Ectodermal cell (in vitro differentiated cells): ENCODE results near the gene GRAMD1B.

Experiments used
- H3K27ac ChIP-seq: 2 replicates; pipeline ENCODE4 v1.7.0; 2013; ENCODE audit warnings: mild to moderate bottlenecking, low read depth, low read length; ENCODE audit not compliant: insufficient read depth, poor library complexity, severe bottlenecking
- H3K27me3 ChIP-seq: 2 replicates; pipeline ENCODE4 v1.7.0; 2013; ENCODE audit warnings: mild to moderate bottlenecking, low read length; ENCODE audit not compliant: insufficient read depth, control insufficient read depth, poor library complexity, severe bottlenecking
- H3K36me3 ChIP-seq: one replicate; pipeline ENCODE4 v1.7.0; 2013; ENCODE audit warnings: low read length; ENCODE audit not compliant: control insufficient read depth, insufficient read depth
- H3K4me1 ChIP-seq: one replicate; pipeline ENCODE4 v1.7.0; 2013; ENCODE audit warnings: low read length; ENCODE audit not compliant: control insufficient read depth, insufficient read depth
- H3K4me3 ChIP-seq: 2 replicates; pipeline ENCODE4 v1.7.0; 2013; ENCODE audit warnings: low read depth, low read length, control low read depth; ENCODE audit not compliant: insufficient read depth
- H3K9me3 ChIP-seq: 2 replicates; pipeline ENCODE4 v1.7.0; 2013; ENCODE audit warnings: mild to moderate bottlenecking, low read length, moderate library complexity; ENCODE audit not compliant: control insufficient read depth
- WGBS, 2 experiments: methylation state at CpG; one replicate each; pipeline ENCODE4 v1.1.7; 2013; ENCODE audit warnings: missing lambda C conversion rate in 2 of 2; 5-methylcytosine and 5-hydroxymethylcytosine counted together

Gene GRAMD1B

DNA sequence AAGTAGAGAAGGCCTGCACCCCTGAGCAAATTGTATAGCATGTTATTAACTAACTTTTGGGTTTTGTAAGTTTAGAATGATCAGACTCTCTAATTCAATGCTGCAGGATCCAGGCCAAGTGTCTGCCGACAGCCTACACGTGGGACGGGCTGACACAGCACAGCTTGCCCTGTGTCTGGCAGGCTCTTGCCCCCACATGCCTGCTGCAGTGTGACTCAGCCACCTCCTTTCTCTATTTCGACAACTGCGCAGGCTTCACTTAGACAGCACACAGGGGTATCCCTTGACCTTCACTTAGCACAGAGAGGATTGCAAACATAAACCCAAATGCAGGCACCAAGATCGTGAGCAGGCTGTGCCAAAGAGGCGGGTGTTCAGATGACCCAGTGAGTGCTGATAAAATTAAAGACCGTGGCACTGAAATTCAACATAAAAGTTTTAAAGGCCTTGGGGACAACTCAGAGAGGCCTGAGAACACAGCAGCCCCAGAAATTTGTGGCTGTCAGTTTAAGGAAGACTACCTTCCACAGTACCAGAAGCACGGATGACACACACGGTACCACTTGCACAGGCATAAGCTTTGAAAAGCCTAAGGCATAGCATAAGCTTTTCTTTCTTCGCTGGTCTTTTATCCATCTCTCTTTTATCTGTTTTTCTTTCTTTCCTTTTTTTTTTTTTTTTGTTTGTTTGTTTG is 186.6 kb downstream of the GRAMD1B start:
- Histone ChIP-seq H3K27ac (no peak overlapping the region), H3K27me3 (no peaks in the 10 kb centered on the region), H3K9me3 (no peaks in the 10 kb centered on the region), H3K36me3 (peaks cover 16% of the 10 kb centered on the region), H3K4me3 (no peak overlapping the region), H3K4me1 (no peaks in the 10 kb centered on the region)
- 93 to 94% methylated on average over 11 of the region's 11 CpGs for WGBS, 2 experiments

DNA sequence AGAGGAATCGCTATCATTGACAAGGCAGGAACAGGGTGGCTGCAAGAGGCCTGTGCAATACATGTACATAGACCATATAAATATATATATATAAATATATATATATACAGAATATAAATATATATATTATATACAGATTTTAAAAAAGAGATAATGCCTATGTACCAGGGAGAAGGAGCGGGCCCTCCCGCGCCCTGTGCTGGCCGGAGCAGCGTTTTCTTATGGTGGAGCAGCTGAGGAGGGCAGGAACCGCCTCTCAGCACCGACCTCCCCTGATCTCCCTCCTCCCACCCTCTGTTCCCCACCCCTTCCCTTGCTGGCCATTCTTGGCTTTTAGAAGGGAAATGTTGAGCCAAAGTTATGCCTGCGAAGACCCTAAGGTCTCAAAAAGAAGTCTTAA is 192.5 kb downstream of the GRAMD1B start:
- Histone ChIP-seq H3K4me3 (no peak overlapping the region), H3K4me1 (no peaks in the 10 kb centered on the region), H3K9me3 (no peaks in the 10 kb centered on the region), H3K27ac (no peak overlapping the region), H3K27me3 (no peaks in the 10 kb centered on the region), H3K36me3 (peaks cover 2% of the 10 kb centered on the region)
- 89 to 94% methylated on average over 9 of the region's 9 CpGs for WGBS, 2 experiments

DNA sequence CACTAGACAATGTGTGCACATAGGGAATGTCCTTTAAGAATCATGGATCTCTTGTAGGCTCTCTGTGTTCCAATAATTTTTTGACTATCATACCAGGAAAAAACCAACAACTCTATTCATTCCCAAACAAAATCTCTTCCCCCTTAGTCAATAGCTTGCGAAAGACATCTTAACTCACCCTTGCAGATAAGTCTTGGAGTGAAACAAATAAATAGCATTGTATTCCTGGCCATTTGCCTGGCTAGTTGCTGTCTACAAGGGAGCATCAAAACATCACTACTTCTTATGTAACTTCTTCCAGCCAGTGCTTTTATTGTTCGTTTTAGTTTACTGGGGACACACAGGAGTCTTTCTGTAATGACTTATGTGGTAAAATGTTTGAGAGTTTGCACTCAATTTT is 194.9 kb downstream of the GRAMD1B start:
- Histone ChIP-seq H3K27ac (no peak overlapping the region), H3K27me3 (no peaks in the 10 kb centered on the region), H3K4me1 (peaks cover 2% of the 10 kb centered on the region), H3K4me3 (no peak overlapping the region), H3K36me3 (no peaks in the 10 kb centered on the region), H3K9me3 (no peaks in the 10 kb centered on the region)
- 92 to 93% methylated on average over 2 of the region's 2 CpGs for WGBS, 2 experiments

DNA sequence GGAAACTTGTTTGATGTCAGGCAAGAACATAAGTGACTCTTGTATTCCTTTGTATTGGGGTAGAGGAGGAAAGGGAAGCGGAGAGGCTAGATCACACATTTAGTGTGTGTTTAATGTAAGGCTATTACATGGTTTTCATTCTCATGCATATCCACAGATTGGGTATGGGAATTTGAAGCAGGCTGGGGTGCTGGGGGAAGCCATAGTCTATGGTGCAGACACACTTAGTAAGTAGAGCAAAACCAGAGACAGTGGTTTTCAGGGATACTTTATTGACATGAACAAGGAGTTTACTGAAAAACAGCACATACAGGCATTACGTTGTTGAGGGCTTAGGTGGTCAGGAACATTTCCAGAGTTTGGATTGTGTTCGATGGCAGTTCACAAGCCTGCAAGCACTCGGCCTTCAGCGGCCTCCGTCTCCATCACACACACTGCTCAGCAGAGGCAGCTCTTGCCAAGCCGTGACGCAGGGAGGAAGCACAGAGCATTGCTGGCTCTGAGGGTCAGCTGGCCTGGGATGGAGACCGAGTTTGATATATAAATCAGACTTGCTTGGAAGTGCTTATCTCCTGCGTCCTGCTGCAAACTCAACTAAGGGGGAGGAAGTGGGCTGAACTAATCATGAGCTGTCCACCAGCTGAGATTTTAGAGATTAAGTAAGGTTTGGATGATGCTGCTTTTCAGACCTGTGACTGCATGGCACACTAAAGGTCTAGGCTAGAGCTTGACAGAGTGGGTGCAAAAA is 199.0 kb downstream of the GRAMD1B start:
- Histone ChIP-seq H3K4me3 (no peak overlapping the region), H3K27ac (no peak overlapping the region), H3K27me3 (no peaks in the 10 kb centered on the region), H3K9me3 (no peaks in the 10 kb centered on the region), H3K4me1 (peaks cover 2% of the 10 kb centered on the region), H3K36me3 (no peaks in the 10 kb centered on the region)
- 87% methylated on average over 10 of the region's 10 CpGs for WGBS, 2 experiments

DNA sequence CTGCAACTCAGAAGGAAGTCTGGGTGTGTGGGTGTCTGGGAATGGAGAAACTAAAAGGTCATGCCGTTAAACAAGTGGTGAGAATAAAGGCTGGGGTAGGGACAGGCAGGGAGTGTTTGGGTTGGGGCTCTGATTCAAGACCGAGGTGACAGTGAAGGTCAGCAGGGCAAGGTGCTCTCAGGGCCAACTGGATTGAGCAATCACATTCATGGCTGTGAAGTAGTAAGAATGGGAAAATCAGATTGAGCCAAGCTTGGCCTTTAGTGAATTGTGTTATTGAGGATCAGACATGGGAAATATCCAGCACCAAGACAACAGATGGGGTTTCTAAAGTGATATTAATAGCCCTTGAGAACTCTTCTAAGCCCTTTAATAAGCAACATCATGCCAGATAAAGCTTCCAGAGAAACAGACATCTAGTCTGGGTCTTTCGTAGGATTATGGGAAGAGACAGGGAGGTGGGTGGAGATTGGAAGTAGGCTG is 200.1 kb downstream of the GRAMD1B start:
- Histone ChIP-seq H3K9me3 (no peaks in the 10 kb centered on the region), H3K36me3 (no peaks in the 10 kb centered on the region), H3K27ac (no peak overlapping the region), H3K4me1 (peaks cover 2% of the 10 kb centered on the region), H3K27me3 (no peaks in the 10 kb centered on the region), H3K4me3 (no peak overlapping the region)
- WGBS, 2 experiments: 82 to 91% methylated on average over 2 to 3 of the region's 3 CpGs

DNA sequence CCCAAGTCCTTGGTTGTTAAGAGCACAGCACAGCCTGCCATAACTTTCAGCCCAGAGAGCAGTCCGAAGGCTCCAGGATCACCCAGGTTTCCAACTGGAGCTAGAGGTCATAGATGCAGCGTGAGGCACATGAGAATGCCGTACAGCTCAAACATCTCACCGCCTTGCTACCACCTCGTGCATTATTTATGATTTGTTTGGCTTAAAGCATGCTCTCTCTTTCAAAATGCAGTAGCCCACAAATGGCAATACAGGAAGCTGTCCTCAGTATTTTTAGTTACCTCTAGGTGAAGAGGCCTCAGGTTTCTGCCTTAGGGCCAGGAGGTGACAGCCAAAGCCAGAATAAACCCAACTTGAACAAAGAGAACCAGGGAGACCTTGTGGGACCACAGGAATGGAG is 210.0 kb downstream of the GRAMD1B start:
- Histone ChIP-seq H3K4me1 (no peaks in the 10 kb centered on the region), H3K36me3 (no peaks in the 10 kb centered on the region), H3K4me3 (no peak overlapping the region), H3K9me3 (no peaks in the 10 kb centered on the region), H3K27me3 (no peaks in the 10 kb centered on the region), H3K27ac (no peak overlapping the region)
- WGBS, 2 experiments: 96 to 97% methylated on average over 5 of the region's 5 CpGs

DNA sequence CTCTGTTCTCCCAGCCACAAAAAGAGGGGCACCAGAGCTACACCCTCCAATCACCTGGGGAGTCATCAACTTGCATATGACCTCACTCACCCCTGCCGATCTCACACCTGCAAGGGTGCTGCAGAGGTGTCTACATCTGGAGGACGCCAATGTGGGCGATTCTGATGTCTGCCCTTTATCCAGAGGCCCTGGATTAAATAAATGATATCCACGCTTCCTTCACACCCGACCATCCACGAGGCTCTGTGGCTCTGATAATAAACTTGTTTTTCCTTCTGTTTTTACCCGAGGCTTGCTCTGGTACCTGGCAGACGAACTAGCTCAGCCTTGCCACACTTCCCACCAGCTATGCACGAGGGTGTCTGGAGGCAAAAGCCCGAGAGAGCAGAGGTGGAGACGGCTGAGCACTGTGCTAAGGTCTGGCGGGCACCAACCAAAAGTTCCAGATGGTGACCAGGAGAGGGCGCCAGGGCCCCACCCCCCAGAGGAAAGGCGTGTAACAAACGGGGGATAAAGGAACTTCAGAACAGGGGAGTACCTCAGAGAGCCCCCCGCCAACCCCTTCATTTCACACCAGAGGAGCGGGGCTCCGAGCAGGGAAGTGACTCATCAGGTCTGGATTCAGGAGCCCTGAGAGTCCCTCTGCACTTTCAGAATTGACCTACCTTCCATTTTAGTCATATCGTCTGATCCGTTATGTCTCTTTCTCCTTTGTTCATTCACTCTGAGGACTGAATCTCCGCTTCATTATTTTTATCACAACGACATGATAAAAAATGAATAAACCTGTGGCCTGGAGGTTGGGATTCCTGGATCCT is 210.8 kb downstream of the GRAMD1B start:
- H3K27ac ChIP-seq: no peak overlapping the region
- peaks cover 5% of the 10 kb centered on the region for H3K4me1 ChIP-seq
- 41 to 45% methylated on average over 22 of the region's 22 CpGs for WGBS, 2 experiments
- H3K9me3 ChIP-seq: no peaks in the 10 kb centered on the region
- no peak overlapping the region for H3K4me3 ChIP-seq
- no peaks in the 10 kb centered on the region for H3K27me3 ChIP-seq
- H3K36me3 ChIP-seq: no peaks in the 10 kb centered on the region

DNA sequence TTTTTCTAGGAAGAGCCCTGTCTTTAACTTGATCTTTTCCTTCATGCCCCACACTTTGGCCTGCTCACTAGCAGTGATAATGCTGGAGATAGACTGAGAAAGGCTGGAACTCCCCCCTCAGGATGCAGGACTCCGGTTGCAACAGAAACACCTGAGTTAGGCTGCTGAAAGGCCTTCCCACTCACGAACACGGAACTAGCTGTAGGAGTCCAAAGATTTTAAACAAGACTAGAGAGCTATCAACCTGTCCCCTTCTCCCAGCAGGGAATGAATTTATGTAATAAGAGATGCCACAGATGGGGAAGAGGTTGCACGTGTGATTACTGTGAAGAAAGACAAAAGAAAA is 211.4 kb downstream of the GRAMD1B start:
- Histone ChIP-seq H3K27ac (no peak overlapping the region), H3K27me3 (no peaks in the 10 kb centered on the region), H3K9me3 (no peaks in the 10 kb centered on the region), H3K4me1 (peaks cover 9% of the 10 kb centered on the region), H3K4me3 (no peak overlapping the region), H3K36me3 (no peaks in the 10 kb centered on the region)
- WGBS, 2 experiments: 71 to 73% methylated on average over 4 of the region's 4 CpGs

DNA sequence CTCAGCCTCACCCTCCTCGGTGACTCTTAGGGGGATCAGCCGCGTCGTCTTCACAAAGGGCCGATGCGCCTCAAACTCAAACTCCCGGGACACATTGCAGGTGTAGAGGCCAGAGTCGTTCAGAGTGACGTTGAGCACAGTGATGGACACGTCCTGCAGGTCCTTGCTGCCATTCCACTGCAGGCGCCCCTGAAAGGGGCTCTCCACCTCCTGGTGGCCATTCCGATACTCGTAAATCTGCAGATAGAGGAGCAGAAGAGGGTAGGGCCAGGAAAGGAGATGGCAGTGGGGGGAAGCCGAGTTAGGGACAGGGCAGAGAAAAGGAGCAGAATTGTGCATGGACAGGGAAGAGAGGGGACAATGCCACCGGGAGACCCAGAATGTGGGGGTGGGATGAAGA is 212.4 kb downstream of the GRAMD1B start:
- no peaks in the 10 kb centered on the region for H3K36me3 ChIP-seq

More for the DNA sequence above, 212.4 kb downstream of the GRAMD1B start:
- H3K4me1 ChIP-seq: peaks cover 9% of the 10 kb centered on the region
- no peak overlapping the region for H3K27ac ChIP-seq
- no peak overlapping the region for H3K4me3 ChIP-seq
- WGBS, 2 experiments: 93 to 94% methylated on average over 15 of the region's 15 CpGs
- H3K9me3 ChIP-seq: no peaks in the 10 kb centered on the region
- no peaks in the 10 kb centered on the region for H3K27me3 ChIP-seq
